Smooth muscle cell (in vitro differentiated cells): ENCODE data around the gene ARID1B. TPM values are rescaled to one million over a fixed set of nuclear protein-coding genes. Genes with fewer than 3 reads are reported as not detected.

Experiments
- DNase-seq: peaks from one replicate; lab custom pipeline; 2025; ENCODE audit not compliant: unreplicated experiment; lab: John Stamatoyannopoulos, UW
- H2AFZ ChIP-seq: fragments of 200-600 bp; sonication (generic); 2 replicates; pipeline ENCODE4 v1.6.0; 2016; ENCODE audit warnings: antibody characterized with exemption, low read depth, mild to moderate bottlenecking
- H3F3A ChIP-seq: fragments of 200-600 bp; sonication (generic); 2 replicates; pipeline ENCODE4 v1.6.0; 2017; ENCODE audit warnings: antibody characterized with exemption, low read depth
- H3K27ac ChIP-seq: fragments of 200-600 bp; sonication (generic); 2 replicates; pipeline ENCODE4 v1.5.1; 2016; ENCODE audit warnings: low read depth, mild to moderate bottlenecking
- H3K27me3 ChIP-seq: fragments of 200-600 bp; sonication (generic); 2 replicates; pipeline ENCODE4 v1.6.1; 2016; ENCODE audit warnings: low read depth, mild to moderate bottlenecking
- H3K36me3 ChIP-seq: fragments of 200-600 bp; sonication (generic); 2 replicates; pipeline ENCODE4 v1.5.1; 2016; ENCODE audit warnings: low read depth
- H3K4me1 ChIP-seq: fragments of 200-600 bp; sonication (generic); 2 replicates; pipeline ENCODE4 v1.5.1; 2016; ENCODE audit warnings: low read depth
- H3K4me2 ChIP-seq: fragments of 200-600 bp; sonication (generic); 2 replicates; pipeline ENCODE4 v1.6.0; 2016; ENCODE audit warnings: mild to moderate bottlenecking
- H3K4me3 ChIP-seq: fragments of 200-600 bp; sonication (generic); 2 replicates; pipeline ENCODE4 v1.5.1; 2016; ENCODE audit warnings: mild to moderate bottlenecking
- H3K79me2 ChIP-seq: fragments of 200-600 bp; sonication (generic); 2 replicates; pipeline ENCODE4 v1.6.0; 2016; ENCODE audit warnings: low read depth, mild to moderate bottlenecking
- H3K9ac ChIP-seq: fragments of 200-600 bp; sonication (generic); 2 replicates; pipeline ENCODE4 v1.6.0; 2016; ENCODE audit warnings: low read depth
- H3K9me3 ChIP-seq: fragments of 200-600 bp; sonication (generic); replicated peaks from 2 replicates; pipeline ENCODE4 v1.5.1; 2016; ENCODE audit warnings: low read depth
- H4K20me1 ChIP-seq: fragments of 200-600 bp; sonication (generic); 2 replicates; pipeline ENCODE4 v1.6.0; 2016; ENCODE audit warnings: low read depth
- CTCF ChIP-seq: fragments of 200-600 bp; sonication (generic); IDR thresholded peaks from 2 replicates; pipeline ENCODE4 v1.5.1; 2017; ENCODE audit warnings: borderline replicate concordance, mild to moderate bottlenecking, antibody characterized with exemption; ENCODE audit not compliant: insufficient read depth, poor library complexity, severe bottlenecking
- WGBS: methylation state at CpG from one replicate; pipeline ENCODE4 v1.1.7; 2016; ENCODE audit warnings: low lambda C conversion rate; 5-methylcytosine and 5-hydroxymethylcytosine counted together
- polyA plus RNA-seq: library from polyadenylated mRNA; unstranded; fragments of >200 nt; fragmentation: Nextera tagmentation; extraction: Ambion mirVana; gene quantifications from 2 replicates; pipeline ENCODE4 v1.2.1, GENCODE V29; 2016
- total RNA-seq: library from RNA; depleted of rRNA; stranded (reverse); fragments of >200 nt; gene quantifications from 2 replicates; pipeline ENCODE4 v1.2.3, GENCODE V29; 2014

ARID1B gene
- total and polyA plus RNA-seq, 2 experiments from 2014 or later: 30.1 to 65.4 TPM

GRCh38 chr6:157221049-157221816 is 444.1 kb downstream of the ARID1B start:
- DNase-seq: no peak
- H2AFZ ChIP-seq: no peak overlapping the region
- no peak overlapping the region for H3K27ac ChIP-seq
- no peaks in the 10 kb centered on the region for H3K36me3 ChIP-seq
- no peak overlapping the region for H3K9ac ChIP-seq
- peaks cover 4% of the 10 kb centered on the region for H3K4me1 ChIP-seq
- no peak overlapping the region for H3K4me2 ChIP-seq
- no peak overlapping the region for H3K4me3 ChIP-seq
- WGBS: 94% methylated on average over 29 of the region's 41 CpGs
- no peak for TF ChIP-seq CTCF
- no peaks in the 10 kb centered on the region for H3F3A ChIP-seq
- no peaks in the 10 kb centered on the region for H3K79me2 ChIP-seq
- no peaks in the 10 kb centered on the region for H4K20me1 ChIP-seq
- H3K27me3 ChIP-seq: no peaks in the 10 kb centered on the region
- no peaks in the 10 kb centered on the region for H3K9me3 ChIP-seq

- Histone ChIP-seq H4K20me1 (no peaks in the 10 kb centered on the region), H3K4me1 (peaks cover 4% of the 10 kb centered on the region), H3K9me3 (no peaks in the 10 kb centered on the region), H3K79me2 (no peaks in the 10 kb centered on the region), H2AFZ (no peak overlapping the region), H3K4me2 (no peak overlapping the region), H3K27ac (no peak overlapping the region), H3K9ac (no peak overlapping the region), H3K27me3 (no peaks in the 10 kb centered on the region), H3K4me3 (no peak overlapping the region), H3K36me3 (no peaks in the 10 kb centered on the region), H3F3A (no peaks in the 10 kb centered on the region)
- 96% methylated on average over 11 of the region's 11 CpGs for WGBS
- no peak for TF ChIP-seq CTCF
- no peak for DNase-seq
Observed at GRCh38 chr6:157221817-157222175, 444.6 kb downstream of the ARID1B start.

- 93% methylated on average over 17 of the region's 17 CpGs for WGBS
- no peak overlapping the region for H3K4me3 ChIP-seq
- no peaks in the 10 kb centered on the region for H3K79me2 ChIP-seq
- H3F3A ChIP-seq: no peaks in the 10 kb centered on the region
- no peaks in the 10 kb centered on the region for H3K27me3 ChIP-seq
- H3K9ac ChIP-seq: no peak overlapping the region
- H3K27ac ChIP-seq: no peak overlapping the region
- DNase-seq: no peak
- no peaks in the 10 kb centered on the region for H3K36me3 ChIP-seq
- H3K4me2 ChIP-seq: no peak overlapping the region
- H4K20me1 ChIP-seq: no peaks in the 10 kb centered on the region
- no peaks in the 10 kb centered on the region for H3K9me3 ChIP-seq
- no peak overlapping the region for H2AFZ ChIP-seq
- no peak for TF ChIP-seq CTCF
- H3K4me1 ChIP-seq: peaks cover 4% of the 10 kb centered on the region
Observed at GRCh38 chr6:157222201-157222981, 445.2 kb downstream of the ARID1B start.

DNA sequence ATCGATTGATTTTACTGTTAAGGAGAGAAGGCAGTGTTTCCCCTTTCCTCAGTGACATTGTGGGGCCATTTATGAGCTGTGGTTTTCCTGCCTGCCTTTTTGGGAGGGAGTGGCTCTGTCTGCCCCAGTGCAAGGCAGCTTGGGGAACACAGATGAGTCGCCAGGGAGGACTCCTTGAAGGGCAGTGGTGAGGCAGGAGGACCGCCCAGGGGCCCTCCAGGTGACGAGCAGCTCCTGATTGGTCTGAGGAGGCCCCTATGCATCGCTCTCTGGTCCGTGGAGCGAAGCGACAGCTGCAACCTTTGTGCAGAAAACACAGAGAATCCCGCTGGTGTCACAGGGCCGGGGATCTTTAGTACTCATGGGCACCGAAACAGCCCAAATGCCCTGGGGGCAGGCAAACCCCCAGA is 445.8 kb downstream of the ARID1B start:
- Histone ChIP-seq H3K4me2 (no peak overlapping the region), H4K20me1 (no peaks in the 10 kb centered on the region), H2AFZ (no peak overlapping the region), H3K4me1 (peaks cover 4% of the 10 kb centered on the region), H3K27ac (no peak overlapping the region), H3K9me3 (no peaks in the 10 kb centered on the region), H3K27me3 (no peaks in the 10 kb centered on the region), H3K79me2 (no peaks in the 10 kb centered on the region), H3K36me3 (no peaks in the 10 kb centered on the region), H3K9ac (no peak overlapping the region), H3K4me3 (no peak overlapping the region), H3F3A (no peaks in the 10 kb centered on the region)
- no peak for DNase-seq
- TF ChIP-seq CTCF: no peak
- WGBS: 81% methylated on average over 11 of the region's 11 CpGs
